ENCODE data around the gene NAA20. TPM values are rescaled to one million over a fixed set of nuclear protein-coding genes. Genes with fewer than 3 reads are reported as not detected.

Gene NAA20
- total RNA-seq, 2 donors from 2014 or later: 33.9 to 48.5 TPM

DNA sequence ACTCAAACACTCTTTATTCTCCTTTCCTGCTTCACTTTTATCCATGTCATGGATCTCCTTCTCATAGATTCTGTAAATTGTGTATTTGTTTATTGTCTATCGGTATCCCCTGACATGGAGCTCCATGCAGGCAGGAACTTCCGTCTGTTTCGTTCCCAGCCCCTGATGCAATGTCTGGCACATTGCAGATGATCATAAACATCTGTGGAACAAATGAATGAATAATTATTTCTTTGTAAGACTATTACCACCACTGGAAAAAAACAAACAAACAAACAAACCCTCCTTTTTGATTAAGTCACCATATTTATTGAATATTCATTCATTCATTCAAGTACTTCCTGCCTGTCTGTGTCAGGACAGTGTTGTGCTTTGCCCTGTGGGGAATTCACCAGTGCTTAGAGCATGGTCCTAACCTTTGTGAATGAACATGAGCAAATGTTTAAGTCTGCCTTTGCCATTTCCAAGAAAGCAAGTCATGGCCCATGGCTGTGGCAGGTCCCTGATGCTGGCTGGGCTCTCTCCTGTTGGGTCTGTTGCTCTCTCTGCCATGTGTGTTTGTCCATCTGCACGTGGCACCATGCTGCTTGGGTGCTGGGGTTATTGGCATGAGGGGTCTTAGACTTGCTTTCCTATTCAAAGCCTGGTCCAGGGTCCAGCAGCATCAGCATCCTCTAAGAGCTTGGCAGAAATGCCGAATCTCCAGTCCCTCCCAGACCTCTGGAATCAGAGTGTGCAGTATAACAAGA is 47.5 kb upstream of the NAA20 start:
- H3K9me3 ChIP-seq: no peaks in the 10 kb centered on the region
- H3K27ac ChIP-seq: no peak overlapping the region
- no peak for DNase-seq (ENCODE audit: low spot score)
- peaks cover 5% of the 10 kb centered on the region for H3K4me1 ChIP-seq (replicated peaks)
- intact Hi-C loops (cut with DNase I): no loop called here
- WGBS: 92% methylated on average over 5 of the region's 5 CpGs
- H3K36me3 ChIP-seq: no peaks in the 10 kb centered on the region
- no peaks in the 10 kb centered on the region for H3K27me3 ChIP-seq (replicated peaks; ENCODE audit: insufficient read depth)
- H3K4me3 ChIP-seq: no peak overlapping the region
- TF ChIP-seq, protein P1, sequence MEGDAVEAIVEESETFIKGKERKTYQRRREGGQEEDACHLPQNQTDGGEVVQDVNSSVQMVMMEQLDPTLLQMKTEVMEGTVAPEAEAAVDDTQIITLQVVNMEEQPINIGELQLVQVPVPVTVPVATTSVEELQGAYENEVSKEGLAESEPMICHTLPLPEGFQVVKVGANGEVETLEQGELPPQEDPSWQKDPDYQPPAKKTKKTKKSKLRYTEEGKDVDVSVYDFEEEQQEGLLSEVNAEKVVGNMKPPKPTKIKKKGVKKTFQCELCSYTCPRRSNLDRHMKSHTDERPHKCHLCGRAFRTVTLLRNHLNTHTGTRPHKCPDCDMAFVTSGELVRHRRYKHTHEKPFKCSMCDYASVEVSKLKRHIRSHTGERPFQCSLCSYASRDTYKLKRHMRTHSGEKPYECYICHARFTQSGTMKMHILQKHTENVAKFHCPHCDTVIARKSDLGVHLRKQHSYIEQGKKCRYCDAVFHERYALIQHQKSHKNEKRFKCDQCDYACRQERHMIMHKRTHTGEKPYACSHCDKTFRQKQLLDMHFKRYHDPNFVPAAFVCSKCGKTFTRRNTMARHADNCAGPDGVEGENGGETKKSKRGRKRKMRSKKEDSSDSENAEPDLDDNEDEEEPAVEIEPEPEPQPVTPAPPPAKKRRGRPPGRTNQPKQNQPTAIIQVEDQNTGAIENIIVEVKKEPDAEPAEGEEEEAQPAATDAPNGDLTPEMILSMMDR (IDR thresholded peaks at IDR 0.05): no peak
- TF ChIP-seq POLR2AphosphoS5 (IDR thresholded peaks at IDR 0.05): no peak
- TF ChIP-seq POLR2A (IDR thresholded peaks at IDR 0.05): no peak

GRCh38 chr20:19970256-19970765 is 46.9 kb upstream of the NAA20 start:
- Histone ChIP-seq H3K36me3 (no peaks in the 10 kb centered on the region), H3K9me3 (no peaks in the 10 kb centered on the region), H3K27ac (no peak overlapping the region), H3K27me3 (replicated peaks; ENCODE audit: insufficient read depth) (no peaks in the 10 kb centered on the region), H3K4me1 (replicated peaks) (peaks cover 3% of the 10 kb centered on the region), H3K4me3 (no peak overlapping the region)
- DNase-seq (ENCODE audit: low spot score): no peak
- TF ChIP-seq POLR2A (IDR thresholded peaks at IDR 0.05) (no peak), POLR2AphosphoS5 (IDR thresholded peaks at IDR 0.05) (no peak)
- TF ChIP-seq, protein P1 (IDR thresholded peaks at IDR 0.05): no peak
- WGBS: 69% methylated on average over 5 of the region's 5 CpGs
- intact Hi-C loops (cut with DNase I): no loop called here

DNA sequence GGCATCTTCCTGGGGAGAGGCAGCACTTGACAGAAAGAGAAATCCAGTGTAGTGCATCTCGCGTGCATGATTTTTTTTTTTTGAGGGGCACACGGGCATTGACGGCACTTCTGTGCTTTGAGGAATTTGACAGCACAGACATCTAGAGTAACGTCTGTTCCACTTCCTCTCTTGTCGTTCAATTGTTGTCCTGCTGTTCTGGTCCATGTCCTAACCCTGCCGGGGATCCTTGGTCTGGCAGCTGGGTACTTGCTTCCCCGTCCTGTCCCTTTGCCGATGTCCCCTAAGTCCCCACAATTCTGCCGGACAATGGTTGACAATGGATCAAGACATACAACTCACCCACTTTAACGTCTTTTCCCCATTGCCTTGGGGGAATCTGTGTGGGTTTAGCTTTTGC is 46.0 kb upstream of the NAA20 start:
- DNase-seq (ENCODE audit: low spot score): no peak
- WGBS: 81% methylated on average over 11 of the region's 11 CpGs
- Histone ChIP-seq H3K9me3 (no peaks in the 10 kb centered on the region), H3K27me3 (replicated peaks; ENCODE audit: insufficient read depth) (no peaks in the 10 kb centered on the region), H3K4me1 (replicated peaks) (peaks cover 3% of the 10 kb centered on the region), H3K36me3 (no peaks in the 10 kb centered on the region), H3K4me3 (no peak overlapping the region), H3K27ac (no peak overlapping the region)
- intact Hi-C loops (cut with DNase I): no loop called here
- TF ChIP-seq POLR2AphosphoS5 (IDR thresholded peaks at IDR 0.05) (no peak), POLR2A (IDR thresholded peaks at IDR 0.05) (no peak)
- TF ChIP-seq, protein P1 (IDR thresholded peaks at IDR 0.05): no peak

- WGBS: 9% methylated on average over 7 of the region's 7 CpGs
- Histone ChIP-seq H3K4me3 (peak overlapping the region in 1 of 2 donors; percentile 56), H3K4me1 (replicated peaks) (no peaks in the 10 kb centered on the region), H3K36me3 (no peaks in the 10 kb centered on the region), H3K27me3 (replicated peaks; ENCODE audit: insufficient read depth) (no peaks in the 10 kb centered on the region), H3K27ac (peak overlapping the region; percentile 85 to 89), H3K9me3 (no peaks in the 10 kb centered on the region)
- intact Hi-C loops (cut with DNase I): no loop called here
- no peak for TF ChIP-seq POLR2A (IDR thresholded peaks at IDR 0.05)
- TF ChIP-seq POLR2AphosphoS5 (IDR thresholded peaks at IDR 0.05): peak; percentile 46
- DNase-seq (ENCODE audit: low spot score): peak; percentile 63
These were observed 43.1 kb upstream of the NAA20 start for GRCh38 chr20:19973961-19974629.

GRCh38 chr20:19974630-19975435 is 42.3 kb upstream of the NAA20 start:
- Histone ChIP-seq H3K27me3 (replicated peaks; ENCODE audit: insufficient read depth) (no peaks in the 10 kb centered on the region), H3K4me3 (peak overlapping the region; percentile 37 to 56), H3K27ac (peak overlapping the region; percentile 85 to 89), H3K4me1 (replicated peaks) (no peaks in the 10 kb centered on the region), H3K36me3 (no peaks in the 10 kb centered on the region), H3K9me3 (no peaks in the 10 kb centered on the region)
- 2% methylated on average over 39 of the region's 44 CpGs for WGBS
- TF ChIP-seq POLR2AphosphoS5 (IDR thresholded peaks at IDR 0.05) (peak; percentile 71), POLR2A (IDR thresholded peaks at IDR 0.05) (peak; percentile 76)
- TF ChIP-seq, protein P1 (IDR thresholded peaks at IDR 0.05): no peak
- intact Hi-C loops (cut with DNase I): loop anchor here (5.0 kb wide), 1 partner anchor 83 kb away; no protein-coding TSS in a partner anchor
- DNase-seq (ENCODE audit: low spot score): peak; percentile 87

Measured in prostate gland (tissue), 2 donors.